Activated CD8-positive, alpha-beta memory T cell treated with anti-CD3 and anti-CD28 coated beads, Interleukin-2, amount 10 ng/mL, durations not matched to agents 7 days and 5 days (primary cell): ENCODE results near the gene NUDT14. TPM values are rescaled to one million over a fixed set of nuclear protein-coding genes. Genes with fewer than 3 reads are reported as not detected.

Experiments used
- ATAC-seq: fragments of 150-1000 bp; cut with Tn5 transposase; one replicate; pipeline ENCODE4 v1.10.0; 2021; ENCODE audit warnings: moderate library complexity
- CTCF ChIA-PET: fragments of 350-600 bp; sonication (Branson Sonifier 250); formaldehyde crosslinking; loops from one replicate; lab custom pipeline; 2021; ENCODE audit warnings: antibody characterized with exemption; lab: Charles Lee
- DNase-seq: peaks from one replicate; pipeline ENCODE4 v3.0.0-alpha.2; 2020
- H3K27ac Mint-ChIP-seq: one replicate; pipeline ENCODE4 v1.8.0; 2021; ENCODE audit warnings: mild to moderate bottlenecking, mixed read lengths
- H3K27me3 Mint-ChIP-seq: one replicate; pipeline ENCODE4 v1.8.0; 2021; ENCODE audit warnings: mixed read lengths
- H3K36me3 Mint-ChIP-seq: one replicate; pipeline ENCODE4 v1.8.0; 2021; ENCODE audit warnings: mild to moderate bottlenecking, mixed read lengths
- H3K4me1 Mint-ChIP-seq: one replicate; pipeline ENCODE4 v1.8.0; 2021; ENCODE audit warnings: mixed read lengths
- H3K4me3 Mint-ChIP-seq: one replicate; pipeline ENCODE4 v1.8.0; 2021; ENCODE audit warnings: mild to moderate bottlenecking, moderate library complexity, mixed read lengths
- H3K9me3 Mint-ChIP-seq: one replicate; pipeline ENCODE4 v1.8.0; 2022; ENCODE audit warnings: low read depth, mixed read lengths
- total RNA-seq, 2 experiments: library from RNA; stranded (reverse); gene quantifications; one replicate each; pipeline ENCODE4 v1.2.3, GENCODE V29; 2021

The NUDT14 gene
- total RNA-seq, 2 experiments from 2014 or later: 16.2 to 20.9 TPM

- CTCF ChIA-PET: interaction anchor here (0.7 kb wide), 1 partner anchor 417 kb away, joined by 3 read pairs; no protein-coding TSS in a partner anchor
- H3K9me3 Mint-ChIP-seq: no peaks in the 10 kb centered on the region
- H3K27me3 Mint-ChIP-seq: no peaks in the 10 kb centered on the region
- no peaks in the 10 kb centered on the region for H3K4me1 Mint-ChIP-seq
- H3K4me3 Mint-ChIP-seq: no peak overlapping the region
- H3K27ac Mint-ChIP-seq: no peak overlapping the region
- no peak for DNase-seq
- no peak for ATAC-seq
- no peaks in the 10 kb centered on the region for H3K36me3 Mint-ChIP-seq
Measured at GRCh38 chr14:105147671-105148603, 33.2 kb downstream of the NUDT14 start.

- CTCF ChIA-PET: no interaction called here
Measured at GRCh38 chr14:105146976-105147635, 34.0 kb downstream of the NUDT14 start.

GRCh38 chr14:105146181-105146975, 34.7 kb downstream of the NUDT14 start:
- no peak for DNase-seq
- H3K27me3 Mint-ChIP-seq: no peaks in the 10 kb centered on the region
- H3K27ac Mint-ChIP-seq: no peak overlapping the region
- no peaks in the 10 kb centered on the region for H3K9me3 Mint-ChIP-seq
- no peaks in the 10 kb centered on the region for H3K4me1 Mint-ChIP-seq
- ATAC-seq: no peak
- no peak overlapping the region for H3K4me3 Mint-ChIP-seq
- CTCF ChIA-PET: interaction anchor here (1.5 kb wide), 1 partner anchor 56 kb away, joined by 3 read pairs; no protein-coding TSS in a partner anchor
- no peaks in the 10 kb centered on the region for H3K36me3 Mint-ChIP-seq

More at GRCh38 chr14:105146976-105147635, 34.0 kb downstream of the NUDT14 start:
- H3K27me3 Mint-ChIP-seq: no peaks in the 10 kb centered on the region
- ATAC-seq (no peak), DNase-seq (no peak)
- H3K36me3 Mint-ChIP-seq: no peaks in the 10 kb centered on the region
- H3K9me3 Mint-ChIP-seq: no peaks in the 10 kb centered on the region
- H3K4me3 Mint-ChIP-seq: no peak overlapping the region
- no peaks in the 10 kb centered on the region for H3K4me1 Mint-ChIP-seq
- no peak overlapping the region for H3K27ac Mint-ChIP-seq

GRCh38 chr14:105145381-105146180, 35.5 kb downstream of the NUDT14 start:
- Mint-ChIP-seq H3K4me1 (no peaks in the 10 kb centered on the region), H3K27me3 (no peaks in the 10 kb centered on the region), H3K27ac (no peak overlapping the region), H3K4me3 (no peak overlapping the region), H3K36me3 (no peaks in the 10 kb centered on the region), H3K9me3 (no peaks in the 10 kb centered on the region)
- DNase-seq (no peak), ATAC-seq (no peak)
- CTCF ChIA-PET: interaction anchor here (1.5 kb wide), 1 partner anchor 56 kb away, joined by 3 read pairs; no protein-coding TSS in a partner anchor

- no peak for DNase-seq
- Mint-ChIP-seq H3K4me1 (no peaks in the 10 kb centered on the region), H3K4me3 (no peak overlapping the region), H3K27ac (no peak overlapping the region), H3K9me3 (peaks cover 5% of the 10 kb centered on the region), H3K36me3 (no peaks in the 10 kb centered on the region), H3K27me3 (no peaks in the 10 kb centered on the region)
- CTCF ChIA-PET: interaction anchor here (1.5 kb wide), 1 partner anchor 55 kb away, joined by 3 read pairs; no protein-coding TSS in a partner anchor
- no peak for ATAC-seq
Measured at GRCh38 chr14:105144666-105145380, 36.3 kb downstream of the NUDT14 start.

GRCh38 chr14:105144026-105144665, 37.0 kb downstream of the NUDT14 start:
- H3K9me3 Mint-ChIP-seq: peaks cover 5% of the 10 kb centered on the region
- no peaks in the 10 kb centered on the region for H3K4me1 Mint-ChIP-seq
- H3K4me3 Mint-ChIP-seq: no peak overlapping the region
- CTCF ChIA-PET: no interaction called here
- ATAC-seq (no peak), DNase-seq (no peak)
- no peaks in the 10 kb centered on the region for H3K36me3 Mint-ChIP-seq
- no peaks in the 10 kb centered on the region for H3K27me3 Mint-ChIP-seq
- H3K27ac Mint-ChIP-seq: no peak overlapping the region

GRCh38 chr14:105143451-105144025, 37.6 kb downstream of the NUDT14 start:
- H3K27me3 Mint-ChIP-seq: no peaks in the 10 kb centered on the region
- H3K4me1 Mint-ChIP-seq: no peaks in the 10 kb centered on the region
- no peaks in the 10 kb centered on the region for H3K36me3 Mint-ChIP-seq
- no peak overlapping the region for H3K4me3 Mint-ChIP-seq
- no peak overlapping the region for H3K27ac Mint-ChIP-seq
- ATAC-seq (no peak), DNase-seq (no peak)
- CTCF ChIA-PET: no interaction called here
- peaks cover 5% of the 10 kb centered on the region for H3K9me3 Mint-ChIP-seq

GRCh38 chr14:105142651-105143450, 38.3 kb downstream of the NUDT14 start:
- Mint-ChIP-seq H3K4me1 (no peaks in the 10 kb centered on the region), H3K9me3 (peaks cover 5% of the 10 kb centered on the region), H3K36me3 (no peaks in the 10 kb centered on the region), H3K4me3 (no peak overlapping the region), H3K27ac (no peak overlapping the region), H3K27me3 (no peaks in the 10 kb centered on the region)
- DNase-seq (no peak), ATAC-seq (no peak)
- CTCF ChIA-PET: no interaction called here

GRCh38 chr14:105141486-105142281, 39.4 kb downstream of the NUDT14 start:
- Mint-ChIP-seq H3K4me1 (no peaks in the 10 kb centered on the region), H3K36me3 (no peaks in the 10 kb centered on the region), H3K27me3 (no peaks in the 10 kb centered on the region), H3K4me3 (no peak overlapping the region), H3K27ac (no peak overlapping the region), H3K9me3 (peaks cover 5% of the 10 kb centered on the region)
- no peak for ATAC-seq
- CTCF ChIA-PET: no interaction called here
- no peak for DNase-seq

GRCh38 chr14:105141026-105141425, 40.1 kb downstream of the NUDT14 start:
- CTCF ChIA-PET: no interaction called here
- H3K36me3 Mint-ChIP-seq: no peaks in the 10 kb centered on the region
- H3K27ac Mint-ChIP-seq: no peak overlapping the region
- no peaks in the 10 kb centered on the region for H3K4me1 Mint-ChIP-seq
- H3K9me3 Mint-ChIP-seq: peaks cover 5% of the 10 kb centered on the region
- DNase-seq (no peak), ATAC-seq (no peak)
- no peak overlapping the region for H3K4me3 Mint-ChIP-seq
- H3K27me3 Mint-ChIP-seq: no peaks in the 10 kb centered on the region
